Measurements from ENCODE around the gene AP3S1. TPM values are rescaled to one million over a fixed set of nuclear protein-coding genes. Genes with fewer than 3 reads are reported as not detected.
"Not testable (repeated sequence)": the region's sequence is repeated elsewhere in the genome, so short reads cannot be mapped to it uniquely, and the experiment has no call there.

Gene AP3S1
- polyA plus RNA-seq, 2 of the 4 experiments (the other 2 are of a cell fraction) = 75.7 to 103 TPM

DNA sequence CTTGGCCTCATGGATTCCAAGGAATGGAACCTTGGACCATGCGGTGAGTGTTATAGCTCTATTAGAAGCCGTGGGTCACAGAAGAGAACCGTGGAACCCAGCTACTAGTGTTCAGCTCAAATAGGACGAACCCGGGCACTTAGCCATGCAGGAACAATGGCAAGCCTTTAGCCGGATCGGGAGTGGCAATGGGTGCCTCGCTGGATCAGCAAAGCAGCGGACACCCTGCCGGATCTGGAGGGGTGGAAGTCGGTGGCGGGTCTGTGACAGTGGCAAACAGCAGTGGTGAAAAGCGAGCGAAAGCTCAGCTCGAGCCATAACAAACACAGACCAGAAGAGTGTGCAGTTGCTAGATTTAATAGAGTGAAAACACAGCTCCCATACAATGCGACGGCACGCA is 22.9 kb upstream of the AP3S1 start:
- WGBS (ENCODE audit: missing lambda C conversion rate) = 68% methylated on average over 18 of the region's 18 CpGs
- no peaks in the 10 kb centered on the region; the same call in 2 of the 3 replicates for H3K9me3 ChIP-seq
- DNase-seq (ENCODE audit: low read depth in 1 of 2, low spot score in 1 of 2) (no peak), ATAC-seq (no peak), FAIRE-seq (no peak)
- H3K4me1 ChIP-seq = no peaks in the 10 kb centered on the region
- no peak overlapping the region for H3K27ac ChIP-seq
- TF ChIP-seq KDM1A (IDR thresholded peaks at IDR 0.05; ENCODE audit: low read depth) = no peak
- TF ChIP-seq NFE2L2 (conservative IDR thresholded peaks at IDR 0.05; ENCODE audit: low read length) = no peak
- no peak for TF ChIP-seq HOXA7 (CRISPR knock-in tag; IDR thresholded peaks at IDR 0.05)
- no peak for TF ChIP-seq PHF8 (IDR thresholded peaks at IDR 0.05; ENCODE audit: borderline replicate concordance, low read depth)
- TF ChIP-seq, protein P1, sequence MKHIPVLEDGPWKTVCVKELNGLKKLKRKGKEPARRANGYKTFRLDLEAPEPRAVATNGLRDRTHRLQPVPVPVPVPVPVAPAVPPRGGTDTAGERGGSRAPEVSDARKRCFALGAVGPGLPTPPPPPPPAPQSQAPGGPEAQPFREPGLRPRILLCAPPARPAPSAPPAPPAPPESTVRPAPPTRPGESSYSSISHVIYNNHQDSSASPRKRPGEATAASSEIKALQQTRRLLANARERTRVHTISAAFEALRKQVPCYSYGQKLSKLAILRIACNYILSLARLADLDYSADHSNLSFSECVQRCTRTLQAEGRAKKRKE (CRISPR knock-in tag; IDR thresholded peaks at IDR 0.05; ENCODE audit: low read depth) = no peak
- no peak for TF ChIP-seq CBX8 (IDR thresholded peaks at IDR 0.05)
- no peak for TF ChIP-seq EHF (CRISPR knock-in tag; IDR thresholded peaks at IDR 0.05)
- no peak for TF ChIP-seq BHLHE40 (IDR thresholded peaks at IDR 0.05; ENCODE audit: low read depth, low read length)
- no peak for TF ChIP-seq TP53 (CRISPR knock-in tag; IDR thresholded peaks at IDR 0.05)
- TF ChIP-seq RCOR1 (IDR thresholded peaks at IDR 0.05; ENCODE audit: low read depth, low read length) = no peak
- no peak for TF ChIP-seq CBX2 (IDR thresholded peaks at IDR 0.05; ENCODE audit: borderline replicate concordance, low read depth)
- no peak for TF ChIP-seq ZFP36 (IDR thresholded peaks at IDR 0.05; ENCODE audit: borderline replicate concordance, partially characterized antibody)
- TF ChIP-seq FOSB (CRISPR knock-in tag; IDR thresholded peaks at IDR 0.05) = no peak
- TF ChIP-seq, protein P2, sequence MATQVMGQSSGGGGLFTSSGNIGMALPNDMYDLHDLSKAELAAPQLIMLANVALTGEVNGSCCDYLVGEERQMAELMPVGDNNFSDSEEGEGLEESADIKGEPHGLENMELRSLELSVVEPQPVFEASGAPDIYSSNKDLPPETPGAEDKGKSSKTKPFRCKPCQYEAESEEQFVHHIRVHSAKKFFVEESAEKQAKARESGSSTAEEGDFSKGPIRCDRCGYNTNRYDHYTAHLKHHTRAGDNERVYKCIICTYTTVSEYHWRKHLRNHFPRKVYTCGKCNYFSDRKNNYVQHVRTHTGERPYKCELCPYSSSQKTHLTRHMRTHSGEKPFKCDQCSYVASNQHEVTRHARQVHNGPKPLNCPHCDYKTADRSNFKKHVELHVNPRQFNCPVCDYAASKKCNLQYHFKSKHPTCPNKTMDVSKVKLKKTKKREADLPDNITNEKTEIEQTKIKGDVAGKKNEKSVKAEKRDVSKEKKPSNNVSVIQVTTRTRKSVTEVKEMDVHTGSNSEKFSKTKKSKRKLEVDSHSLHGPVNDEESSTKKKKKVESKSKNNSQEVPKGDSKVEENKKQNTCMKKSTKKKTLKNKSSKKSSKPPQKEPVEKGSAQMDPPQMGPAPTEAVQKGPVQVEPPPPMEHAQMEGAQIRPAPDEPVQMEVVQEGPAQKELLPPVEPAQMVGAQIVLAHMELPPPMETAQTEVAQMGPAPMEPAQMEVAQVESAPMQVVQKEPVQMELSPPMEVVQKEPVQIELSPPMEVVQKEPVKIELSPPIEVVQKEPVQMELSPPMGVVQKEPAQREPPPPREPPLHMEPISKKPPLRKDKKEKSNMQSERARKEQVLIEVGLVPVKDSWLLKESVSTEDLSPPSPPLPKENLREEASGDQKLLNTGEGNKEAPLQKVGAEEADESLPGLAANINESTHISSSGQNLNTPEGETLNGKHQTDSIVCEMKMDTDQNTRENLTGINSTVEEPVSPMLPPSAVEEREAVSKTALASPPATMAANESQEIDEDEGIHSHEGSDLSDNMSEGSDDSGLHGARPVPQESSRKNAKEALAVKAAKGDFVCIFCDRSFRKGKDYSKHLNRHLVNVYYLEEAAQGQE (IDR thresholded peaks at IDR 0.05) = no peak
- no peak for TF ChIP-seq ZSCAN20 (CRISPR knock-in tag; IDR thresholded peaks at IDR 0.05)
- no peak for TF ChIP-seq JUNB (IDR thresholded peaks at IDR 0.05)
- no peak for TF ChIP-seq NPAS2 (CRISPR knock-in tag; IDR thresholded peaks at IDR 0.05; ENCODE audit: borderline replicate concordance)
- no peak for TF ChIP-seq RAD21 (conservative IDR thresholded peaks at IDR 0.05 in 1 of 2, IDR thresholded peaks at IDR 0.05 in 1 of 2)
- TF ChIP-seq MYC (IDR thresholded peaks at IDR 0.05; ENCODE audit: borderline replicate concordance, low read length) = no peak
- TF ChIP-seq NR3C1 (IDR thresholded peaks at IDR 0.05) = no peak
- ChIA-PET CTCF (interaction anchor here (0.9 kb wide), 1 partner anchor 20 kb away, joined by 5 read pairs; no protein-coding TSS in a partner anchor), POLR2A (no interaction called here)
- H3K4me3 ChIP-seq = no peak overlapping the region
- H3K4me2 ChIP-seq = no peak overlapping the region

DNA sequence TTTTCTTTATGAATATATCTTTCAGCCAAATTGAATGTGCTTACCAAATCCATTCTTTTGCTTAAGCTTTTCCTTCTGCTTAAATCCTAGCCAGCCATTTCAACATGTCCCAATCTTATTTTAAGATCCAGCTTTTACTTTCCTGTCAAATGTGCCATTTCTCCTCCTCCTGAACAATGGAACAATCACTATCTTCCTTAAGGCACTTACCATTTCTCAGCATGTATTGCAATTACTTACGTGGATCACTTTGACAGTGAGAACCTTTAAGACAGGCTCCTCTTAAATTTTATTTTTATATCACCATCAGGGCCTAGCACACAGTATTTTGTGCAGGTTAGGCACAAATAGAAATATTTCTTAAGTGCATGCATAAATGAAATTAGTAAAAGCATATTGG is 20.9 kb upstream of the AP3S1 start:
- no peak for ATAC-seq
- CTCF ChIA-PET = interaction anchor here (1.0 kb wide), 1 partner anchor 186 kb away, joined by 3 read pairs; no protein-coding TSS in a partner anchor
- H3K27ac ChIP-seq = no peak overlapping the region
- H3K4me1 ChIP-seq = no peaks in the 10 kb centered on the region
- DNase-seq (ENCODE audit: low read depth in 1 of 2, low spot score in 1 of 2) = no peak
- no peak overlapping the region for H3K4me2 ChIP-seq
- POLR2A ChIA-PET = no interaction called here
- TF ChIP-seq SMC3 (IDR thresholded peaks at IDR 0.05) = no peak
- no peak for TF ChIP-seq POLR2A (IDR thresholded peaks at IDR 0.05; ENCODE audit: low read length)
- TF ChIP-seq, protein P3, sequence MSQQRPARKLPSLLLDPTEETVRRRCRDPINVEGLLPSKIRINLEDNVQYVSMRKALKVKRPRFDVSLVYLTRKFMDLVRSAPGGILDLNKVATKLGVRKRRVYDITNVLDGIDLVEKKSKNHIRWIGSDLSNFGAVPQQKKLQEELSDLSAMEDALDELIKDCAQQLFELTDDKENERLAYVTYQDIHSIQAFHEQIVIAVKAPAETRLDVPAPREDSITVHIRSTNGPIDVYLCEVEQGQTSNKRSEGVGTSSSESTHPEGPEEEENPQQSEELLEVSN (IDR thresholded peaks at IDR 0.05; ENCODE audit: borderline replicate concordance, low read depth) = no peak
- TF ChIP-seq HEYL (CRISPR knock-in tag; IDR thresholded peaks at IDR 0.05) = no peak
- TF ChIP-seq CBX2 (IDR thresholded peaks at IDR 0.05; ENCODE audit: borderline replicate concordance, low read depth) = no peak
- TF ChIP-seq FOSL2 (IDR thresholded peaks at IDR 0.05) = no peak
- no peak for TF ChIP-seq FOSL2 (CRISPR knock-in tag; IDR thresholded peaks at IDR 0.05)
- WGBS (ENCODE audit: missing lambda C conversion rate) = 17% methylated on average over 1 of the region's 1 CpG
- H3K4me3 ChIP-seq = no peak overlapping the region
- no peaks in the 10 kb centered on the region; the same call in 2 of the 3 replicates for H3K9me3 ChIP-seq
- FAIRE-seq = no peak

DNA sequence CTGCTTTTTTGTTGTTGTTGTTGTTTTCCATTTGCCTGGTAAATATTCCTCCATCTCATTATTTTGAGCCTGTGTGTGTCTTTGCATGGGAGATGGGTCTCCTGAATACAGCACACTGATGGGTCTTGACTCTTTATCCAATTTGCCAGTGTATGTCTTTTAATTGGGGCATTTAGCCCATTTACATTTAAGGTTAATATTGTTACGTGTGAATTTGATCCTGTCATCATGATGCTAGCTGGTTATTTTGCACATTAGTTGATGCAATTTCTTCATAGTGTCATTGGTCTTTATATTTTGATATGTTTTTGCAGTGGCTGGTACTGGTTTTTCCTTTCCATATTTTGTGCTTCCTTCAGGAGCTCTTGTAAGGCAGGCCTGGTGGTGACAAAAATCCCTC is 16.8 kb upstream of the AP3S1 start:
- FAIRE-seq; H3K9me3 ChIP-seq; H3K4me1 ChIP-seq; H3K4me2 ChIP-seq; DNase-seq (ENCODE audit: low read depth in 1 of 2, low spot score in 1 of 2); ATAC-seq; H3K4me3 ChIP-seq; CTCF ChIA-PET; POLR2A ChIA-PET; H3K27ac ChIP-seq: not testable (repeated sequence)
- WGBS (ENCODE audit: missing lambda C conversion rate) = 92% methylated on average over 1 of the region's 1 CpG

Data from A549 (cell line).